ENCODE results near the gene SPATA6L. TPM values are rescaled to one million over a fixed set of nuclear protein-coding genes. Genes with fewer than 3 reads are reported as not detected.

SPATA6L gene
- total RNA-seq, 4 donors from 2014 or later = 0.91 to 3.0 (median 1.8) TPM

GRCh38 chr9:4700091-4700490 lies 33.8 kb upstream of the SPATA6L start:
- DNase-seq = no peak
- 76 to 85% methylated on average over 3 of the region's 3 CpGs for WGBS, 2 donors
- H3K9me3 ChIP-seq = no peaks in the 10 kb centered on the region

GRCh38 chr9:4691795-4692194 lies 25.5 kb upstream of the SPATA6L start:
- intact Hi-C loops (cut with DNase I) = no loop called here
- DNase-seq = no peak
- H3K4me3 ChIP-seq = no peak overlapping the region
- TF ChIP-seq POLR2A (IDR thresholded peaks at IDR 0.05) (no peak), CTCF (IDR thresholded peaks at IDR 0.05) (no peak)
- no peaks in the 10 kb centered on the region for H3K27me3 ChIP-seq
- peaks cover 0 to 37% (median 0%) of the 10 kb centered on the region in 3 donors for H3K4me1 ChIP-seq
- peaks cover 0 to 88% (median 0%) of the 10 kb centered on the region in 3 donors for H3K36me3 ChIP-seq
- H3K9me3 ChIP-seq = no peaks in the 10 kb centered on the region
- 70 to 82% methylated on average over 3 of the region's 3 CpGs for WGBS, 2 donors
- H3K27ac ChIP-seq = no peak overlapping the region

More at GRCh38 chr9:4700091-4700490, 33.8 kb upstream of the SPATA6L start:
- Histone ChIP-seq H3K27ac (no peak overlapping the region), H3K27me3 (no peaks in the 10 kb centered on the region), H3K4me1 (peaks cover 0 to 4% (median 3%) of the 10 kb centered on the region in 3 donors), H3K36me3 (peaks cover 0 to 93% (median 5%) of the 10 kb centered on the region in 3 donors), H3K4me3 (no peak overlapping the region)
- TF ChIP-seq POLR2A (IDR thresholded peaks at IDR 0.05) (no peak), CTCF (IDR thresholded peaks at IDR 0.05) (no peak)
- intact Hi-C loops (cut with DNase I) = no loop called here

GRCh38 chr9:4690144-4690543 lies 23.9 kb upstream of the SPATA6L start:
- no peak for DNase-seq
- H3K9me3 ChIP-seq = no peaks in the 10 kb centered on the region
- H3K4me1 ChIP-seq = peaks cover 0 to 49% (median 0%) of the 10 kb centered on the region in 3 donors
- H3K27ac ChIP-seq = peak overlapping the region in 3 of 4 donors; percentile 5 to 47 (median 8)
- intact Hi-C loops (cut with DNase I) = no loop called here
- no peaks in the 10 kb centered on the region for H3K27me3 ChIP-seq
- TF ChIP-seq POLR2A (IDR thresholded peaks at IDR 0.05) (no peak), CTCF (IDR thresholded peaks at IDR 0.05) (no peak)
- WGBS, 2 donors = 72 to 86% methylated on average over 4 of the region's 4 CpGs
- no peak overlapping the region for H3K4me3 ChIP-seq
- H3K36me3 ChIP-seq = peaks cover 0 to 92% (median 0%) of the 10 kb centered on the region in 3 donors

DNA sequence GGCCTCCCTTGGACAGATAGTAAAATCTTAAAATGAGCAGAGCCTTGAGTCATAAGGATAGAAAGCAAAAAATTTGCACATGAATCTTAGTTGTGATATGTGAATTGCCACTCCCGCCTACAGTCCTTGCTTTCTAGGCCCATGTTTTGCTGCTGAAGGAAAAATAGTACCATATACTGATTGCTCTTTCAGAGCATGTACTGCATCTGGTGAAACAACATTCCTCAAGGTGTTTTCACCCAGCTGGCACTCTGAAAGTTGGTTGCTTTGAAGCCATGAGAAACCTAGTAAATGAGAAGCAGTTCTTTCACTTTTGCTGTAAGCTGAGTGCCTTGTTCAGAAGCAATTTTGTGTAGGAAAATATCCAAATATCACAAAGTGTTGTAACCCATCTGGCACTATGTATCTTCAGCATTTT lies 23.4 kb upstream of the SPATA6L start:
- intact Hi-C loops (cut with DNase I) = no loop called here
- H3K9me3 ChIP-seq = no peaks in the 10 kb centered on the region
- peak overlapping the region in 3 of 4 donors; percentile 5 to 47 (median 8) for H3K27ac ChIP-seq
- no peaks in the 10 kb centered on the region for H3K27me3 ChIP-seq
- DNase-seq = no peak
- peaks cover 0 to 53% (median 0%) of the 10 kb centered on the region in 3 donors for H3K4me1 ChIP-seq
- 64 to 70% methylated on average over 1 of the region's 1 CpG for whole genome bisulfite sequencing, 2 donors
- H3K4me3 ChIP-seq = no peak overlapping the region
- peaks cover 0 to 92% (median 0%) of the 10 kb centered on the region in 3 donors for H3K36me3 ChIP-seq
- TF ChIP-seq CTCF (IDR thresholded peaks at IDR 0.05) = no peak
- TF ChIP-seq POLR2A (IDR thresholded peaks at IDR 0.05) = no peak

GRCh38 chr9:4689021-4689420 lies 22.7 kb upstream of the SPATA6L start:
- H3K4me3 ChIP-seq = no peak overlapping the region
- H3K9me3 ChIP-seq = no peaks in the 10 kb centered on the region
- H3K27me3 ChIP-seq = no peaks in the 10 kb centered on the region
- DNase-seq = no peak
- peaks cover 0 to 85% (median 0%) of the 10 kb centered on the region in 3 donors for H3K36me3 ChIP-seq
- WGBS, 2 donors = 48 to 76% methylated on average over 2 of the region's 2 CpGs
- TF ChIP-seq POLR2A (IDR thresholded peaks at IDR 0.05) = no peak
- TF ChIP-seq CTCF (IDR thresholded peaks at IDR 0.05) = no peak
- intact Hi-C loops (cut with DNase I) = no loop called here
- H3K27ac ChIP-seq = peak overlapping the region in 2 of 4 donors; percentile 5 to 47
- H3K4me1 ChIP-seq = peaks cover 0 to 59% (median 0%) of the 10 kb centered on the region in 3 donors

Measured in esophagus squamous epithelium (tissue), 5 donors.